ENCODE data around the gene FZD10.

- TF ChIP-seq, protein P1, sequence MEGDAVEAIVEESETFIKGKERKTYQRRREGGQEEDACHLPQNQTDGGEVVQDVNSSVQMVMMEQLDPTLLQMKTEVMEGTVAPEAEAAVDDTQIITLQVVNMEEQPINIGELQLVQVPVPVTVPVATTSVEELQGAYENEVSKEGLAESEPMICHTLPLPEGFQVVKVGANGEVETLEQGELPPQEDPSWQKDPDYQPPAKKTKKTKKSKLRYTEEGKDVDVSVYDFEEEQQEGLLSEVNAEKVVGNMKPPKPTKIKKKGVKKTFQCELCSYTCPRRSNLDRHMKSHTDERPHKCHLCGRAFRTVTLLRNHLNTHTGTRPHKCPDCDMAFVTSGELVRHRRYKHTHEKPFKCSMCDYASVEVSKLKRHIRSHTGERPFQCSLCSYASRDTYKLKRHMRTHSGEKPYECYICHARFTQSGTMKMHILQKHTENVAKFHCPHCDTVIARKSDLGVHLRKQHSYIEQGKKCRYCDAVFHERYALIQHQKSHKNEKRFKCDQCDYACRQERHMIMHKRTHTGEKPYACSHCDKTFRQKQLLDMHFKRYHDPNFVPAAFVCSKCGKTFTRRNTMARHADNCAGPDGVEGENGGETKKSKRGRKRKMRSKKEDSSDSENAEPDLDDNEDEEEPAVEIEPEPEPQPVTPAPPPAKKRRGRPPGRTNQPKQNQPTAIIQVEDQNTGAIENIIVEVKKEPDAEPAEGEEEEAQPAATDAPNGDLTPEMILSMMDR (IDR thresholded peaks at IDR 0.05; ENCODE audit: low read length), result no peak
- no peak for TF ChIP-seq EZH2 (IDR thresholded peaks at IDR 0.05; ENCODE audit: borderline replicate concordance, low read length)
These were observed 15.5 kb downstream of the FZD10 start for GRCh38 chr12:130177635-130178242.

All from OCI-LY1 (cell line).